BJ (cell line): ENCODE results near the gene DPEP3. TPM values are rescaled to one million over a fixed set of nuclear protein-coding genes. Genes with fewer than 3 reads are reported as not detected.

ENCODE experiments used
- CTCF ChIA-PET: fragments of 350-600 bp; formaldehyde crosslinking; extraction: SDS; loops from one replicate; lab custom pipeline; 2021; ENCODE audit warnings: antibody characterized with exemption, inconsistent platforms; lab: Yijun Ruan, JAX
- POLR2A ChIA-PET: fragments of 300-600 bp; sonication (Branson Sonifier 250); formaldehyde crosslinking; extraction: SDS; loops from one replicate; lab custom pipeline; 2021; ENCODE audit warnings: antibody characterized with exemption; lab: Charles Lee
- DNase-seq: peaks from one replicate; pipeline ENCODE4 v3.0.0-alpha.2; 2011; ENCODE audit warnings: low read depth
- H3K27me3 ChIP-seq: 2 replicates; pipeline ENCODE4 v1.6.0; 2011; ENCODE audit warnings: low read length; ENCODE audit not compliant: control insufficient read depth, insufficient read depth
- H3K36me3 ChIP-seq: 2 replicates; pipeline ENCODE4 v1.5.1; 2011; ENCODE audit warnings: low read length; ENCODE audit not compliant: control insufficient read depth, insufficient read depth
- H3K4me3 ChIP-seq: 2 replicates; pipeline ENCODE4 v1.5.1; 2011; ENCODE audit warnings: low read depth, mild to moderate bottlenecking, control low read depth, low read length
- polyA plus RNA-seq: library from polyadenylated mRNA; depleted of rRNA; stranded (reverse); fragments of >200 nt; gene quantifications from 2 replicates; pipeline ENCODE4 v1.2.3, GENCODE V29; 2011
- TF ChIP-seq, protein P1 (sequence below): IDR thresholded peaks from 2 replicates; pipeline ENCODE4 v1.5.1; 2011; ENCODE audit warnings: low read depth, mild to moderate bottlenecking, control low read depth, inconsistent platforms, low read length, moderate library complexity; ENCODE audit not compliant: insufficient read depth

The DPEP3 gene
- polyA plus RNA-seq, 1 experiment = not detected

DNA sequence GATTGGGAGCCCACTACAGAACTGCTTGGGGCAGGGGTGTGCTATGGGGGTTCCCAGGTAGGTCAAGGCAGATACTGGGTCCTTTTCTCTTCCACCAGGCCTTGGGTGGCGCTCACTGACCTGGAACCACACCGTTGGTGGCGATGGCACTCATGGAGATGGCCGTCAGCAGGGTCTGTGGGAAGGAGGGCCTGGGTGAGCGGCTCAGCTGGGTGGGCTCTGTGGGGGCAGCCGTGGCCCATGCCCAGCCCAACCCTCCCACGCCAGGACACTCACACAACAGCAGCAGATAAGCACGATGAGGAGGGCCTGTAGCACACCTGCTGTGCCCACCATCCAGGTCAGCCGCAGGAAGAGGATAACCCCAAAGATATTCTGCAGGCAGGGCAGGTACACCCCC lies 22.7 kb downstream of the DPEP3 start:
- POLR2A ChIA-PET = interaction anchor here (0.6 kb wide), 1 partner anchor 10 kb away, joined by 3 read pairs; no protein-coding TSS in a partner anchor
- TF ChIP-seq, protein P1, sequence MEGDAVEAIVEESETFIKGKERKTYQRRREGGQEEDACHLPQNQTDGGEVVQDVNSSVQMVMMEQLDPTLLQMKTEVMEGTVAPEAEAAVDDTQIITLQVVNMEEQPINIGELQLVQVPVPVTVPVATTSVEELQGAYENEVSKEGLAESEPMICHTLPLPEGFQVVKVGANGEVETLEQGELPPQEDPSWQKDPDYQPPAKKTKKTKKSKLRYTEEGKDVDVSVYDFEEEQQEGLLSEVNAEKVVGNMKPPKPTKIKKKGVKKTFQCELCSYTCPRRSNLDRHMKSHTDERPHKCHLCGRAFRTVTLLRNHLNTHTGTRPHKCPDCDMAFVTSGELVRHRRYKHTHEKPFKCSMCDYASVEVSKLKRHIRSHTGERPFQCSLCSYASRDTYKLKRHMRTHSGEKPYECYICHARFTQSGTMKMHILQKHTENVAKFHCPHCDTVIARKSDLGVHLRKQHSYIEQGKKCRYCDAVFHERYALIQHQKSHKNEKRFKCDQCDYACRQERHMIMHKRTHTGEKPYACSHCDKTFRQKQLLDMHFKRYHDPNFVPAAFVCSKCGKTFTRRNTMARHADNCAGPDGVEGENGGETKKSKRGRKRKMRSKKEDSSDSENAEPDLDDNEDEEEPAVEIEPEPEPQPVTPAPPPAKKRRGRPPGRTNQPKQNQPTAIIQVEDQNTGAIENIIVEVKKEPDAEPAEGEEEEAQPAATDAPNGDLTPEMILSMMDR = no peak
- no peak for DNase-seq
- H3K36me3 ChIP-seq = peaks cover 59% of the 10 kb centered on the region
- no peak overlapping the region for H3K4me3 ChIP-seq
- CTCF ChIA-PET = no interaction called here
- H3K27me3 ChIP-seq = no peaks in the 10 kb centered on the region

DNA sequence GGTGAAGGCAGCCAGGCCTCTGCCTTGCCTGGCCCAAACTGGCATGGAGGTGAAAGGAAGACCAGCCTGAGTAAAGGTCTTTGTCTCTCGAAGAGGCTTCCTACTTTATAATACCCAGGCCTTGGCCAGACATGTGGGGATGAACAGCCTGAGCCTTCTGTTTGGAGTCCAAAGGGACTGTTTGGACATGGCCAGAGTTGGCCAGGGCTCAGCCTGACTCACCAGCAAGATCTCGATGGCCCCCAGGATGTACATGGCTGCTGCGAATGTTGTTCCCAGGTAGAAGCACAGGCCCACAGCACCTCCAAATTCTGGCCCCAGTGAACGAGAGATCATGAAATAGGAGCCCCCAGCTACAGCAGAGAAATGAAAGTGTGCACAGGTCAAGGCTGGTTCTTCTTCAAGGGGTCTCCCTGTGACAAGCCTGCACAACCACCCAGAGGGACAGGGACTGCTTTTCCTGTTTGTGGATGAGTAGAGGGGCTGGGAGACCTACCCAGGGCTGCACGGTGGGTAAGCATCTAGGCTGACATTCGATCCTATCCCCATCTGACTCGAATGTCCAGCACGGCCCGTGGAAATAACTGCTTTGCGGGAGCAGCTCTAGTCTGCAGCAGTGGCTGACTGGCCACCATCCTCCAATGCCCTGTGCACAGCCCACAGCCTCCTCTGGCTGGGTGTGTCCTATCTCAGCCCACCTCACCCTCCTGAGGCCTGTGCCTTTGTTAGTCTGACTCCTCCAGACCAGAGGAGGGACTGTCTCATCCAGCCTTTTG lies 25.7 kb downstream of the DPEP3 start:
- no peak for DNase-seq
- H3K27me3 ChIP-seq = no peaks in the 10 kb centered on the region
- TF ChIP-seq, protein P1 = no peak
- ChIA-PET CTCF (interaction anchor here (0.8 to 2.1 kb wide), 2 partner anchors 13 to 71 kb away, joined by 3 to 16 read pairs; no protein-coding TSS in a partner anchor), POLR2A (no interaction called here)
- H3K36me3 ChIP-seq = peaks cover 56% of the 10 kb centered on the region
- no peak overlapping the region for H3K4me3 ChIP-seq

DNA sequence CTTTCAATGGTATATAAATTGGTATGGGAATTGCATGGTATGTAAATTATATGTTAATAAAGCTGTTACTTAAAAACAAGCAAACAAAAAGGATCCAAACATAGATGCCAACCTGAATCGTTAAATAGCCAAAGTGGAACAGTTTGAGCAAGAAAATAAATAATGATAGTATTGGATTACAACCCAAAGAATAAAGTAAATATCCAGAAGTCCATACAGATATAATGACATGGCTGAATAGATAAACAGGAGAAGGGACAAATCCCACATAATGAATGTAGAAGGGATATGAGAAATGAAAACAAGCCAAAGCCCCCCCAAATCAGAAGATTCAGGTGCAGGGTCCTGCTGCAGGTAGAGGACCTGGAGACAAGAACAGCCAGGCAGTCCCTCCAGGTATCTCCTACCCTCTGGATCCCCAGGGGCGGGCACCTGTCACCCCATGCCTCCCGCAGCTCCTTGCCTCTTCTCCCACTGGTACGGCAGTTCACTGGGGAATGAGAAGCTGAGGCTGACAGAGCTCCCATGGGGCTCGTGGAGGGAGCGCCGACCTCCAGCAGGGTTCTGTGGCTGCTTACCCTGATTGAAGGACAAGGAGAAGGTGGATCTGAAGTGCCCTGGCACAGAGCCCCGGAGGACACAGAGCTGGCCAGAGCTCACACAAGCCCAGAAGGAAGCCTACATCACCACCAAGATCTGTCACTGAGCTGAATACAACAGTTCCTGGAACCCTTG lies 26.5 kb downstream of the DPEP3 start:
- POLR2A ChIA-PET = no interaction called here

DNA sequence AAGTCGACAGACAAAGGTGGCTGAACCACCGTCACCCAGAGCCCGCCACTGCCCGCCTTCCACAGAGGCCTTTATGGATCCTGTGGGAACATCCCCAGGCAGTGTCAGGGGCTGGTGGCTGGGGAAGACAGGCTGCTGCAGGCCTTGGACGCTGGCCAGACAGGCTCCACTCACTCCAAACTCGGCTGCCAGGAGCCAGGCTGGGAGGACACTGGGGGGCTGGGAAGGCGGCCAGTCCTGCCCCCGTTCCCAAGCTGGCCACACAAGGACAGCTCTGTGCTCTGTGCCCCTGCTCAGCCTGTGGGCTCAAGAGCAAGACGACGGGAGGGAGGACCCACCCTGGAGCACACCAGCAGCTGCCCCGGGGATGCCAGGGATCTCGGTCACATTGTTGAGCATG lies 28.8 kb downstream of the DPEP3 start:
- DNase-seq = no peak
- H3K27me3 ChIP-seq = no peaks in the 10 kb centered on the region
- H3K4me3 ChIP-seq = no peak overlapping the region
- POLR2A ChIA-PET = interaction anchor here (0.6 kb wide), 1 partner anchor 742 kb away, joined by 3 read pairs; no protein-coding TSS in a partner anchor
- peaks cover 71% of the 10 kb centered on the region for H3K36me3 ChIP-seq
- TF ChIP-seq, protein P1 = no peak
- CTCF ChIA-PET = interaction anchor here (1.5 kb wide), 1 partner anchor 9 kb away, joined by 4 read pairs; no protein-coding TSS in a partner anchor

More for the DNA sequence above, 26.5 kb downstream of the DPEP3 start:
- H3K4me3 ChIP-seq = no peak overlapping the region
- H3K36me3 ChIP-seq = peaks cover 61% of the 10 kb centered on the region
- CTCF ChIA-PET = interaction anchor here (0.6 to 2.1 kb wide), 2 partner anchors 12 to 25 kb away, joined by 3 to 16 read pairs; no protein-coding TSS in a partner anchor
- no peaks in the 10 kb centered on the region for H3K27me3 ChIP-seq
- no peak for DNase-seq
- TF ChIP-seq, protein P1 = no peak

DNA sequence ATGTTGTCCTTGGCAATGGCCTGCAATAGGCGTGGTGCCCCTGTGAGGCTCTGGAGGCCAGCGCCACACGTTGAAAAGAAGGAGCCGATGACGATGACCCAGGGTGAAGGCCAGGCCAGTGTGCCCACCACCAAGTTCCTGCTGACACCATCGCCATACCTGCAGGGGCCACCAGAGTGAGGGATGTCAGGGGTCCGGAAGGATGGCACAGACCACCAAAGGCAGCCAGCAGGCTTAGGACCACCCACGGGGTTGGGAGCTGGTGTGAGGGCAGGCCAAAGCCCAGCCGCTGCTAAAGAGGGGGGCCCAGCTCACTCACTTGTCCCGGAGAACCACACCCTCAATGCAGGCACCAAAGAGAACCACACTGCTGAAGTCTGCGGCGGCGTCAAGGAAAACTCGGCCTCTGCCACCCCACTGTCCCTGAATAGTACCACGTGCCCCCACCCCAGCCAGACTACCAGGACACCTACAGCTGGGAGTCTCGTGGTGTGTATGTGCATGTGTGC lies 29.9 kb downstream of the DPEP3 start:
- TF ChIP-seq, protein P1 = no peak
- H3K27me3 ChIP-seq = no peaks in the 10 kb centered on the region
- H3K4me3 ChIP-seq = no peak overlapping the region
- POLR2A ChIA-PET = no interaction called here
- CTCF ChIA-PET = interaction anchor here (1.1 kb wide), 1 partner anchor 10 kb away, joined by 3 read pairs; no protein-coding TSS in a partner anchor
- DNase-seq = no peak
- H3K36me3 ChIP-seq = peaks cover 76% of the 10 kb centered on the region
